GM19395 (cell line): ENCODE data around the gene MICOS13.

Source experiments
- ATAC-seq: cut with Tn5 transposase; IDR thresholded peaks from one replicate; pipeline ENCODE4 v1.9.1; 2021; ENCODE audit warnings: mild to moderate bottlenecking, moderate library complexity; ENCODE audit not compliant: unreplicated experiment

Gene MICOS13

DNA sequence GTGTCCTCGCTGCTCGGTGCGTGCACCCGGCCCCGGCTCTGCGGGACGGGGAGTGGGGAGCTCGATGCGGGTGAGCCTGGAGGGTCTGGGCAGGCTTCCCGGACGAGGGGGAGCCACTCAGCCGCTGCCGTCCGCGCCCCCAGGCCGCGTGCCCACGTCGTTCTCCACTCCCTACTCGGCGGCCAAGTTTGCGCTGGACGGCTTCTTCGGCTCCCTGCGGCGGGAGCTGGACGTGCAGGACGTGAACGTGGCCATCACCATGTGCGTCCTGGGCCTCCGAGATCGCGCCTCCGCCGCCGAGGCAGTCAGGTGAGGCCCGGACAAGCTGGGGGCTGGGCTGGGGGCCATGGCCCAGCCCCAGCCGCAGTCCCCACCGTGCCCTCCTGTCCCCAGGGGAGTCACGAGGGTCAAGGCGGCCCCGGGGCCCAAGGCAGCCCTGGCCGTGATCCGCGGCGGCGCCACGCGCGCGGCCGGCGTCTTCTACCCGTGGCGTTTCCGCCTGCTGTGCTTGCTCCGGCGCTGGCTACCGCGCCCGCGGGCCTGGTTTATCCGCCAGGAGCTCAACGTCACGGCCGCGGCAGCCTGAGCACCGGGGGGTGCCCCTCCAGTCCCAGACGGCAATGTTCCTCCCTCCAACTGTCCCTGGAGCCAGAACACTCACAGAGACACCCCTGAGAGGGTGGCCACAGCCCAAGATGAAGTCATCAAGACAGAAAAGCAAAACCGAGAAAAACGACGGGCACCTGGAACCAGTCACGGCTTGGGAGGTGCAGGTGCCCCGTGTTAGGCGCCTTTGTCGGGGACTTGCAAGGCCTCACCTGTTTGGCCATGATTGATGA lies 7.3 kb upstream of the MICOS13 start:
- ATAC-seq, result no peak

DNA sequence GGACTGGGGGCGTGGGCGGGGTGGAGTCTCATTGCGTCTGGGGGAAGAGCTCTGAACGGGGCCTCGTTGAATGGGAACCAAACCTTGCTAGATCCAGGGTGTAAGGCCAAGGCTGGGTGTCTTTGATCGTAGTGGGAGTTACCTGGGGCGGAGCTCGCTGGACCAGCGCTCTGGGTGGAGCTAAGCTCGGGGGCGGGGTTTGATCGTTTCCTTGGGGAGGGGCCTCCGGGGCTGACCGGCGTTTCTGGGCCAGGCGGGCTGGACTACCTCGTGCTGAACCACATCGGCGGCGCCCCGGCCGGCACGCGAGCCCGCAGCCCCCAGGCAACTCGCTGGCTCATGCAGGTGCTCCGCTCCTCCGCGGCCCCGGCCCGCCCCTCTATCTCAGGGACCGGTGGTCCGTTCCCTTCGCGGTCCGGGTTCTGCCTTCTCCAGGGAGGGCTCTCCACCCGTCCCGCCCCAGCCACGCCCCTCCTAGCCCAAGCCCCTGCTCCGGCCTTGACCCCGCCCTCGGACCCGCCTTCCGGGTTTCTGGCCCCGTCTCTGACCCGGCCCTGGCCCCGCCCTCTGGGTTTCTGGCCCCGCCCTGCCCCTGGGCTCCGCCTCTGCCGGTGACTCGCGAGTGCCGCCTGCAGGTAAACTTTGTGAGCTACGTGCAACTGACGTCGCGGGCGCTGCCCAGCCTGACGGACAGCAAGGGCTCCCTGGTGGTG lies 6.5 kb upstream of the MICOS13 start:
- ATAC-seq, result peak; percentile 52

DNA sequence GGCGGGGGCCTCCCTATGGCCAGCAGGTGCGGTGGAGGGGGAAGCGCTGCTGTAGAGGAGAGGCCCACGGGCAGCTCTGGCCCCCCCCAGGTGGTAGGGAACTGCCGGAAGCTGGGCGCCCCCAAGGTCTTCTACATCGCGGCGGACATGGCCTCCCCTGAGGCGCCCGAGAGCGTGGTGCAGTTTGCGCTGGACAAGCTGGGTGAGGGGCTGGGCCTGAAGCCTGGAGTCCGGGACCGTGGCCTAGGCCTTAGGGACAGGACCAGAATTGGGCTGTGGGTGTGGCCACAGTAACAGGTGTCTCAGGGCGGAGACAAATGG lies 6.0 kb upstream of the MICOS13 start:
- no peak for ATAC-seq

DNA sequence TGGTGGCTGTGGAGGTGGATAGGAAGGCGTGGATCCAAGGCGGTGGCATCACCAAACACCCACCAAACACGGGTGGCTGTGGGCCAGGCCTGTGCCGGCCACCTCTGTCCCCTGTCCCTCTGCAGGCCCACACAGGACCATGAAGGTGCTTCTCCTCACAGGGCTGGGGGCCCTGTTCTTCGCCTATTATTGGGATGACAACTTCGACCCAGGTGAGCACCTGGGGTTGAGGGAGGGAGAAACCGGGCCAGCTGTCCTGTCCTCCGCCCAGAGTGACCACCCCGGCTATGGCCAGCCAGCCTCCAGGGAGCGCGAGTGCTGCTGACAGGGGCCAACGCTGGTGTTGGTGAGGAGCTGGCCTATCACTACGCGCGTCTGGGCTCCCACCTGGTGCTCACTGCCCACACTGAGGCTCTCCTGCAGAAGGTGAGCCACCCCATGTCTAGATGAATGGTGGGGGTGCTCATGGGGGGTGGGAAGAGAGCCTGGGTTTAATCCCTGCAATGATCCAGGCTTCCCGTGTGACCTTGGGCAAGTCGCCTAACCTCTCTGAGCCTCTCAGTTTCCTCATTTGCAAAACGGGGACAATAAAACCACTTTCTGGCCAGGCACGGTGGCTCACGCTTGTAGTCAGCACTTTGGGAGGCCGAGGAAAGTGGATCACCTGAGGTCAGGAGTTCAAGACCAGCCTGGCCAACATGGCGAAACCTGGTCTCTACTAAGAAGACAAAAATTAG lies 4.5 kb upstream of the MICOS13 start:
- ATAC-seq, result no peak

DNA sequence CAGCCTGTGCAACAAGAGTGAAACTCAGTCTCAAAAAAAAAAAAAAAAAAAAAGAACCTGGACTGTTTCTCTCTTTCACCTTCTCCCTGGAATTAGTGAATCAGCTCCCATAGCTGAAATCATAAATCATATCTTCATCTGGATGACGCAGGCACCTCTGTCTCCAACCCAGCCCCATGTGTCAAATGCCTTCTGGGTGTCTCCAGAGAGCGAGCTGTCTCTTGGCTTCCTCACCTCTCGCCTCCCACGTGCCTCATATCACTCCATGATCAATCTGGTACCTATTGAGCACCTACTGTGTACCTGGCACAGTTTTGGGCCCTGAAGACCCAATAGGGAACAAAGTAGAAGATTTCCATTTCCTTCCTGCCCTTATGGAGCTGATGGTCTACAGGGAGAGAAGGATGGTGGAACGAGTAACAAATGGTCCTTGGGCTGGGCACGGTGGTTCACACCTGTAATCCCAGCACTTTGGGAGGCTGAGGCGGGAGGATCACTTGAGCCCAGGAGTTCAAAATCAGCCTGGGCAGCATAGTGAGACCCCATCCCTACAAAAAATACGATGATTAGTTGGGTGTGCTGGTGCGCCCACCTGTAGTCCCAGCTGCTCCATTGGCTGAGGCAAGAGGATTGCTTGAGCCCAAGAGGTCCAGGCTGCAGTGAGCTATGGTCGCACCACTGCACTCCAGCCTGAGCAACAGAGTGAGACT lies 3.0 kb upstream of the MICOS13 start:
- ATAC-seq, result no peak

DNA sequence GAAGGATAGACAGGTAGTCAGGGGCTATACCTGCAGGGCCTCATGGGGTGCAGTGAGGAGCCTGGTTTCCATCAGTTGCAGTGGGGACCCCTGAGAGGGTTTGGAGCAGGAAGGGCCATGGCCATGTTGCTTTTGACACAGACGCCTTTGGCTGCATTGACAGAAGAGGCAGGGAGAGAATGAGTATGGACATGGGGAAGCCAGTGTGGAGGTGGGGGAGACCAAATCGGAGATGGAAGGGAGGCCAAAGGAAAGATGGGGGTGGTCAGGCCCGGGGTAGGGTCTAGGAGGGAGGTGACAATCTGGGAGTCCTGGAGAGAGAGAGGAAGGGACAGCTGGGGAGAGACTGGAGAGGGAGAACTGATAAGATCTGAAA lies 1.8 kb upstream of the MICOS13 start:
- ATAC-seq, result no peak

DNA sequence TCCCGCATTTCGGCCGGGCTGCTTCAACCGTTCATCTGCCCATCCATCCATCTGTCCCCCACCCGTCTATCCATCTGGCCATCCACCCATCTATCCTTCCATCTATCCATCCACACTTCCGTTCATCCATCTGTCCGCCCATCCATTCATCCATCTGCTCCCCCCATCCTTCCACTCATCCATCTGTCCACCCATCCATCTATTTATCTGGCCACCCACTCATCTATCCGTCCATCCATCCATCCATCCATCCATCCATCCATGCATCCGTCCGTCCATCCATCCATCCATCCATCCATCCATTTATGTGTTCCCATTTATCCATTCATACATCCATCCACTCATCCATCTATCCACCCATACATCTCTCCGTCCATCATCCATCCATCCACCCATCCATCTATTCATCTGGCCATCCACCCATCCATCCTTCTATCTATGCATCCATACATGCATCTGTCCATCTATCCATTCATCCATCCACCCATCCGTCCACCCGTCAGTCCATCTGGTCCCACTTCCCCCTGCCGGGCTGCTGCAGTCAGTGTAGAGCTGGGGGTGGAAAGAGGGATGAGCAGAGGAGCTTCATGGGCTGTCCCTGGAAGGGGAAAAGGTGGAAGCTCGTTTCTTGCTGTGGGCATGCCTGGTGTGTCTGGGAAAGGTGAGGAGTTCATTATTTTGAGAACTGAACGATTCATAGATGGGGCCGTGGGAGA lies 1.2 kb upstream of the MICOS13 start:
- ATAC-seq, result no peak

DNA sequence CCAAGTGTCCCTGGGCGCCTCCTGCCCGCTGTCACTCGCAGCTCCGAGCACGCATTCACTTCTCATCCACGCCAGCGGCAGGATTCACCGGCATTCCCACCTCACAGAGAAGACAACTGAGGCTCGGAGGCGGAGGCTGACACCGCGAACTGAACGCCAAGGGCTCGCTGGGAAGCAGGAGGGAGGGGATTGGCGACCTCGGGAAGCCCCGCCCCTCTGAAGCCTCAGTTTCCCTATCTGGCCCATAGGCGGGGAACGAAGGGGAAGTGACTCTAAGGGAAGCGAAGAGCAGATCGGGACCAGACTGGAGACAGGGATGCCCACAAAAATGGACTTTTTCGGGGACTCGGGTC lies 256 bp downstream of the MICOS13 start:
- peak; percentile 7 for ATAC-seq

DNA sequence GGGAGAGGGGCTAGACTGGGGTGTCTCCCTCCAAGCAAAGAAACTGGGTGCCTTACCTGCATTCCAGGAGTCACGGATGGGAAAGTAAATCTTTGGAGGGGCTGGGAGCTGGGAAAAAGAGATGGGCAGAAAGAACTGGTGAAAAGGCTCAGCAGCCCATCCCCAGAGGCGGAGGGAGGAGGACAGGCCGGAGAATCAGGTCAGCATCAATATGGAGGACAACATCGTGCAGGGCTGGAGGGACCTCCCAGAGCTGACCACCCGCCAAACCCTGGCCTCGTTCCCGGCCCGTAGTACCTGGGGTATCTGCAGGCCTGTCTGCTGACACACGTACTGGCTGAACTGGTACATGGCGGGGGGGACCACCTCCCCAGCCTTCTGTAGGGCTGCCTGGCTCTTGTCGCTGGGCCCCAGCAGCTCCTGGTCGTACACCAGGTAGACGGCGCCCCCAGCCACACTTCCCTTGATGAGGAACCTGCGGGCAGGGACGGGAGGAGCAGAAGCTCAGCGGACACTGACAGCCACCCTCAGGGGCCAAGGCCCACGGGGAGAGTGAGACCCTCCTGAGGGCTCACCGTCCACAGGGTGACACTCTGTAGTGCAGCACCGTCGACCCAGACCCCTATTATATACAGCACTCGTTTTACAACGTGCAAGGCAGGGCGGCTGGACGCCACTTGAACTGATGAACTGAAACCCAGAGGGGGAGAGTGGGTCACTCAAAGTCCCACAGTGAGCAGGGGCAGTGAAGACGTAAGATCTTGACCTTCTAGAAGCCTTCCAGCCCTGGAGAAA lies 830 bp downstream of the MICOS13 start:
- no peak for ATAC-seq

DNA sequence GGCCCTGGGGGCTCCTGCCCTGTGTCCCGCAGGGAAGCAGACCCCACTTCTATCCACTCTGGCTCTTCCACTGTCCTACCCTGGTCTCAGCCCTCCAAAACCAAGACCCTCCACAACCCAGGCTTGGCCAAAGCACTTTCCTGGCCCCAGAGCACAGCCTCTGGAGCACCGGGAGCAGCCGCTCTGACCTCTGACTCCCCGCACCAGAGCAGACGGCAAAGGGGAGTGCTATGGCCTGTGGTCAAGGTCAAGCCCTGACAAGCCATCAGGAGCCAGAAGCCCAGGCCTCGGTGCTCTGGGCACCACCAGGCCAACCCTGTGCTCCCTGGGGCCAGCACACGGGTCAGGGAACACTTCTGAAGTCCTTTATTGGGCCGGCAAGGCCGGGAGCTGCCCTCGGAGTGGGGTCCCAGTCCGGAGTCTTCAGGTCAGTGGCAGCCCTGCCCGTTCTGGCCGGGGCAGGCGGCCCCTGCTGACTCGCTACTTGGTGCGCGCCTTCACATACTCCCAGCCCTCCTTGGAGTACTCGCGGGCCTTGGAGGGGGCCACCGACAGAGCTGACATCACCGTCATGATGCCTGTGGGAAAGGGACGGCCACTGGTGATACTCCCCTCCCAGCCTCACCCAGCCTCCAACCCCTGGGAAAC lies 2.1 kb downstream of the MICOS13 start:
- ATAC-seq, result no peak

DNA sequence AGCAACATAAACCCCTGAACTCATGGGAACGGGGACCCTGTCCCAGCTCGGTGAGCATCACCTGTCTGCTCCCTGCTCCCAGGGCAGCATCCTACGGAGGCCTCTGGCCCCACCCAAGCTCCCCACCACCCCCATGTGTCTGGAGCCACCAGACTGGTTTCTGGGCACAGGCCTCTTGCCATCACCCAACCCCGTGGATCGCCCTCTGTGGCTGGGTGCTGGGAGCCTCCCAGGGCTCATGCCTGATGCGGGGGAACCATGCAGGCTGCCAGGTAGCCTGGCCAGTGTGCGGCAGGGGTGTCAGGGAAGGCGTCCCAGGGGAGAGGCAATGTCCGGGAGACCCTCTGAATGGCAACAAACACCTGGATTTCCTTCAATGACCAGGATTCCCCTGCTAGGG lies 2.7 kb downstream of the MICOS13 start:
- no peak for ATAC-seq

DNA sequence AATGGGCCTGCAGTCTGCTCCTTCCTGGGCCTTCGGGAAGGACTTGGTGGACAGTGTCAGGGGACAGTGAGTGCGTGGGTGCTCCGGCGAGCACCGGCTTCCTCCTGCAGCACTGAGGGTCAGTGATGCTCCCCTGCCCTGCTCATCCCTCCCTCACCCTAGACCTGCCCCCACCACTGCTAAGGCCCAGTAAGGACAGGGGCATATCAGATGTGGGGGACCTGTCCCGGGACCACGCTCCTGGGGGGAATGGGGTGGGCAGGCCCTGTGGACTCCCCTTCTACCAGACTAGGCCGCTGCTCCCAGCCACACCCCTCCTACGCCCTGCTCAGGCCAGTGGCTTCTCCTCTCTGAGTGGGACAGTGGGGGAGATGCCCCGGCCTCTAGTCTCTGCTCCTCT lies 3.2 kb downstream of the MICOS13 start:
- no peak for ATAC-seq

DNA sequence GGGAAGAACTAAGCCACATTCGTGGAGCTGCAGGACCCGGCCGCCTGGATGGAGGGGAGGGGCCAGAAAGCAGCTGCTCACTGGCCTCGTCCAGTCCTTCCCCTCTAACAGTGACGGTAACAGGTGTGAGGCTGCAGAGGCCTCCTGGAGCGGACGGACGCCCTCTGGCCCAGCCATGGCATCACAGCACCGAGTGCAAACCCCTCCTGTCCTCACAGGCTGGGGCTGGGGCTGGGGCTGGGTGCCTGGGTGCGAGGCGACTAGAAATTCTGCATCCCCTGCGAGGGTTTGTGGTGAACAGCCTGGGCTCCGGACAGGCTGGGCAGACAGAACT lies 3.6 kb downstream of the MICOS13 start:
- no peak for ATAC-seq

DNA sequence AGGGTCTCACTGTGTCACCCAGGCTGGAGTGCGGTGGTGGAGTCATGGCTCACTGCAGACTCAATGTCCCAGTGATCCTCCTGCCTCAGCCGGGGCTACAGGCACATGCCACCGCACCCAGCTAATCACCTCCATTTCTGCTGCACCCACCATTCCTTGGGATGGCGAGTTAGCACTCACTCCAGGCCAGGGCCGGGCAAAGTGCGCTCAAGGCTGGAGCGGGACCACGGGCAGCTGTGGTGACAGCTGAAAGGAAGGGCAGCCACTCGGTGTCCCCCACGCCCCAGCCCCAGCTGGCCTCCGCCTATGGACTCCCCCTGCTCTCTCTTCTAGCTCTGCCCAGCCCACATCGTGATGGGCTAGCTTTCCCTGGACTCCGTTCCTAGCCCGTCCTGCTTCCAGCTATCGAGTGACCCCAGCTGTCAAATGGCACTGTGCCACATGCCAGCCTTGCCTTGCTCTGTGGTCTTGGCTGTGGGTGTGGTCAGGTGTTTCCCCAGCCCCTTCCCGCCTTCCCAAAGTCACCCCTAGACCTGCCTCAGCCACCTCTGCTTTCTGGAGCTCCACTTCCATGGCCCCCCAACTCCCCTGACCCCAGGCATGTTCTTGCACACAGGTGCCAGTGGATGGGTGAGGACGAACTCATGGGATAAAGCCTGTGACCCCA lies 4.1 kb downstream of the MICOS13 start:
- ATAC-seq, result no peak

DNA sequence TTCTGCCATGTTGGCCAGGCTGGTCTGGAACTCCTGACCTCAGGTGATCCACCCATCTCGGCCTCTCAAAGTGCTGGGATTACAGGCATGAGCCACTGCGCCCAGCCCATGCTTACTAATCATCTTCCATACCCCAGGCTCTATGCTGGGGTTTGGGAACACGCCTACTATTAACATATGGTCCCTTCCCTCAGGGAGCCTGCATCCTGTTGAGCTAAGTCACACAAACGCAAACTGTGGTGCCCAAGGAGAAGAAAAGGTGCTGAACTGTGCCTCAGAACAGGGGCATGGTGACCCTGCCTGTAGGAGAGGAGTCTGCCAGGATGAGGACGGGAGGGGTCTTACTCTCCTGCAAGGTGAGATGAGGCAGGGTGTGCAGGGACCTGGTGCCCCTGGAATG lies 5.6 kb downstream of the MICOS13 start:
- no peak for ATAC-seq

DNA sequence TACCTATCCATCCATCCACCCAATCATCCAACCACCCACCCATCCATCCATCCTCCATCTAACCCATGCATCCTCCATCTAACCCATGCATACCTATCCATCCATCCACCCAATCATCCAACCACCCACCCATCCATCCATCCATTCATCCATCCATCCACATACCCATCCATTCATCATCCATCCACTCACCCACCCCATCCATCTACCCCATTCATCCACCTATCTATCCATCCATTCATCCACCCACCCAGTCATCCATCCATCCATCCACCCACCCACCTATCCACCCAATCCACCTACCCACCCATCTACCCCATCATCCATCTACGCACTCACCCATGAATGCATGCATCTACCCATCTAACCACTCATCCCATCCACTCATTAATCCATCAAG lies 6.6 kb downstream of the MICOS13 start:
- ATAC-seq, result no peak

DNA sequence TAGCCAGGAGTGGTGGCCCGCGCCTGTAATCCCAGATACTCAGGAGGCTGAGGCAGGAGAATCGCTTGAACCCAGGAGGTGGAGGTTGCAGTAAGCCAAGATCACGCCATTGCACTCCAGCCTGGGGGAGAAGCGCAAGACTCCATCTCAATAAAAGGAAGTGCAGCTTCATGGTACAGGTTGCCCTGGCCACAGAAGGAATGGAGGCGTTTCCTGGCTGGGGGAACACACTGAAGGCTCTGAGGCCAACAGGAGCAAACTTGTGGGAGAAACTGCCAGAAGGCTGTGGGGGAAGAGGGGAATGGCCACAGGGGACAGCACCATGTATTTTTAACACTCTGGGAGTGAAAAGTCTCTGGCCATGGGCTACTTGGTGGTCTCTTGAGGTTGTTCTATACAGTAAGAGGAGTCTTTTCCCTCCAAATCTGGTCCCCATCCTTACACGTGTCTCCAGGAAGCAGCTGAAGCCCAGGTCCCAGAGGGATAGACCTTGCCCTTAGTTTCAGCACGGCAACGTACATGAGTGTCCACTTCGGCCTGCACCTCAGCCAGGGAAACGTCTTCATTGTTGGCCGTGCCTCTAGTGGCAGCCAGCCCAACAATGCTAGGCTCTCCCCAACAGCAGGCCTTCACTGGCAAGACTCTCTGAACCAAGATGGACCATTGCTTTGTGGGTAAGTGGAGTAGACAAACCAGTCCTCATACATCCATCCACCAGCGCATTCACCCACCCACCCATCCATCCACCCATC lies 7.4 kb downstream of the MICOS13 start:
- ATAC-seq, result no peak

DNA sequence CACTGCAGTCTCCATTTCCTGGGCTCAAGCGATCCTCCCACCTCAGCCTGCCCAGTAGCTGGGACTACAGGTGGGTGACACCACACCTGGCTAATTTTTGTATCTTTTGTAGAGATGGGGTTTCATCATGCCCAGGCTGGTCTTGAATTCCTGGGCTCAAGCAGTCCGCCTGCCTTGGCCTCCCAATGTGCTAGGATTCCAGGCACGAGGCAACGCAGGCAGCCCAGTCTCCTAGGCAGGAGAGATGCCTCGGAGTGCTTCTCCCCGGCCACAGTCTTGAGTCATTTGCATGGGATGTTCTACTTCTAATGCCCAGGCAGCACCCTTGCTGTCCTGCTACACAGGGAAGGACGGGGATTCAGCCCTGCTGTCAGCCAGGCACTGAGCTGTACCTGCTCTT lies 8.7 kb downstream of the MICOS13 start:
- no peak for ATAC-seq
